Renal pelvis (tissue), 4 donors: ENCODE results near the gene ZNF556. TPM values are rescaled to one million over a fixed set of nuclear protein-coding genes. Genes with fewer than 3 reads are reported as not detected.
A peak's percentile ranks its signal among the peaks of the same experiment; 100 is the strongest.
"Not testable (repeated sequence)": the region's sequence is repeated elsewhere in the genome, so short reads cannot be mapped to it uniquely, and the experiment has no call there.

ENCODE experiments used
- DNase-seq: peaks from one replicate; pipeline ENCODE4 v3.0.0-alpha.2; 2013
- polyA plus RNA-seq, 3 donors: library from polyadenylated mRNA; unstranded; fragments of 120-200 nt; gene quantifications; one replicate each; pipeline ENCODE4 v1.2.1, GENCODE V29; 2013; ENCODE audit not compliant: insufficient read length in 3 of 3

Gene ZNF556
- polyA plus RNA-seq, 3 donors = 0.64 to 2.1 (median 0.74) TPM

DNA sequence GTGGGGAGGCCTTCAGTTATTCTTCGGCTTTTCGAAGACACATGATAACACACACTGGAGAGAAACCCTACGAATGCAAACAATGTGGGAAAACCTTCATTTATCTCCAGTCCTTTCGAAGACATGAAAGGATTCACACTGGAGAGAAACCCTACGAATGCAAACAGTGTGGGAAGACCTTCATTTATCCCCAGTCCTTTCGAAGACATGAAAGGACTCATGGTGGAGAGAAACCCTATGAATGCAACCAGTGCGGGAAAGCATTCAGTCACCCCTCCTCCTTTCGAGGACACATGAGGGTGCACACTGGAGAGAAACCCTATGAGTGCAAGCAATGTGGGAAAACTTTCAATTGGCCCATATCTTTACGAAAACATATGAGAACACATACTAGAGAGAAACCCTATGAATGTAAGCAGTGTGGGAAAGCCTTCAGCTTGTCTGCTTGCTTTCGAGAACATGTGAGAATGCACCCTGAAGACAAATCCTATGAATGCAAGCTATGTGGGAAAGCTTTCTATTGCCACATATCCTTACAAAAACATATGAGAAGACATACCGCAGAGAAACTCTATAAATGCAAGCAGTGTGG lies 14.0 kb upstream of the ZNF556 start:
- DNase-seq = no peak

DNA sequence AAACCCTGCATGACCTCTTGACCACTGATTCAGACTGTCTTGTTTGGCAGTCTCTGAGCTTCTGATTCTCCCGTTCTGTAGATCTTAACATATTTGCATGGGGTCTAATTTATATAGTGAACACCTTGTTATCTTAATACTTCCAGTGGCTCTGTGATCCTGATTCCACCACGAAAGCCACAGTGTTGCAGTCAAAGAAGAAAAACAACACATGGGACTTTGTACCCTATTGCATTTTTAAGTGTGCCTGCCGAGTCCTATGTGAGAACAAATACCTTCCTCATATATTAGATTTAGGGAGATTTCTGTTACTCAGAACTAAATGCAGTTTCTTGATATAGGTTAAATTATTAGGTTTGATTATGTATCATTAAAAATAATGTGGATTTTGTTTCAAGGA lies 12.3 kb upstream of the ZNF556 start:
- DNase-seq = no peak

DNA sequence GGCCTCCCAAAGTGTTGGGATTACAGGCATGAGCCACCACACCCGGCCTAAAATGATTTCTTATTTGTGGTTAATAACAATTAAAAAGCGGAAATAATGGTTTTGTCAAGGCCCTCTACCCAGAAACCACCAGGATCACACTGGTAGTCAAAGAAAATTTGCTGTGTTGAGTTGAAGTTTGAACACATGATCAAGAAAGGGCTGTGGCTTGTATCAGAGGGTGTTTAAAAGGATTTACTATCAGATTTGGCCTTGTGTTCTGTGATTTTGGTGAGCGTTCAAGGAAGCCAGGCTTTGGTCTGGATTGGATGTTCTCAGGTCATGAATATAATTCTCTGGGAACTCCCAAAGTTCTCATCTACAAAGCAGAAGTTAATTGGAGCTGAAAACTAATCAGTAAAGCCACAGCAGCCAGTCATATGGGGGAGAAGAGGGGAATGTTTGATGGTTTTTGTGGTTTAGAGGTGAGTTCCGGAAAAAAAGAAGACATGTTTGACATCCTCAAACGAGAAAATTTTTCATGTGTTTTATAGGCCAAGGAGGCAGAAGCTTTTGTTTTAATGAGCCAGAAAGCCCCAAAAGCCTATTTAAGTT lies 10.6 kb upstream of the ZNF556 start:
- DNase-seq = no peak

DNA sequence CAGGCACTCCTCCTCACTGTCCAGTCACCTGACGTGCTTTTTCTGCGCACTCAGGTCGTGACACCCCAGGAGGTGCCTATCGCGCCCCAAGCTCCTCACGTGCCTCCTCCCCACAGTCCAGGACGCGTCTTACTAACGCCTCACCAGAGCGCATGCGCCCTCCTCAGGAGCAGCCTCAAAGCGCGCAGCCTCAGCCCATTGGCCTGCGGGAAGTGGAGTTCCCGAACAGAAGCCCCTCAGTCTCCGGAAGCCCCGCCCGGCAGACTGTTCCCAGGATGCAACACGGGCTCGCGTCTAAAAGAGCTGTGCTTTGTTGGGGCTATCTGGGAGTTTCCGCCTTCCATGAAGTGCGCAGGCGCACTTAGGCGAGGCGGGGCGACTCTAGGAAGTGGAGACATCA lies 8.3 kb upstream of the ZNF556 start:
- no peak for DNase-seq

- DNase-seq = no peak
These were observed 3.3 kb upstream of the ZNF556 start for GRCh38 chr19:2863816-2864215.

GRCh38 chr19:2865334-2866100 lies 1.6 kb upstream of the ZNF556 start:
- no peak for DNase-seq

- no peak for DNase-seq
These were observed 575 bp upstream of the ZNF556 start for GRCh38 chr19:2866495-2867024.

DNA sequence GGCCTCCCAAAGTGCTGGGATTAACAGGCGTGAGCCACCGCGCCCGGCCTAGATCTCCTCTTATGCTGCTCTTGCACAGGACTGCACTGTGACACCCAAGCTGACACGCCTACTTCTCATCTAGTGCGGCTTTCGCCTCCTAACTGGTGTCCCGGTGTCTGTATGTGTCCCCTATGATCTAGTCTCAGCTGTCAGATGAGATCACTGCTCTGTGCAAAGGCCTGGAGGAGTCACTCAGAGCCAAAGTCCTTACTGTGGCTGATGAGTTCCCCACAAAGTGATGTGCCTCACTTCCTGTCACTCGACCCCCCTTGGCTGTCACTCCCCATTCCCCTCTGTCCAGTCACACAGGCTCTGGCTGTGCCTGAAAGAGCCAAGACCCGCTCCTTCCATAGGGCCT lies 2.5 kb downstream of the ZNF556 start:
- DNase-seq = no peak

DNA sequence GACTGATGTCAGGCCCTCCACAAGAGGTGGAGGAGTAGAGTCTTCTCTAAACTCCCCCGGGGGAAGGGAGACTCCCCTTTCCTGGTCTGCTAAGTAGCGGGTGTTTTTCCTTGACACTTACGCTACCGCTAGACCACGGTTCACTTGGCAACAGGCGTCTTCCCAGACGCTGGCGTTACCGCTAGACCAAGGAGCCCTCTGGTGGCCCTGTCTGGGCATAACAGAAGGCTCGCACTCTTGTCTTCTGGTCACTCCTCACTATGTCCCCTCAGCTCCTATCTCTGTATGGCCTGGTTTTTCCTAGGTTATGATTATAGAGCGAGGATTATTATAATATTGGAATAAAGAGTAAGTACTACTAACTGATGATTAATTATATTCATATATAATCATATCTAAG lies 5.0 kb downstream of the ZNF556 start:
- DNase-seq = not testable (repeated sequence)

DNA sequence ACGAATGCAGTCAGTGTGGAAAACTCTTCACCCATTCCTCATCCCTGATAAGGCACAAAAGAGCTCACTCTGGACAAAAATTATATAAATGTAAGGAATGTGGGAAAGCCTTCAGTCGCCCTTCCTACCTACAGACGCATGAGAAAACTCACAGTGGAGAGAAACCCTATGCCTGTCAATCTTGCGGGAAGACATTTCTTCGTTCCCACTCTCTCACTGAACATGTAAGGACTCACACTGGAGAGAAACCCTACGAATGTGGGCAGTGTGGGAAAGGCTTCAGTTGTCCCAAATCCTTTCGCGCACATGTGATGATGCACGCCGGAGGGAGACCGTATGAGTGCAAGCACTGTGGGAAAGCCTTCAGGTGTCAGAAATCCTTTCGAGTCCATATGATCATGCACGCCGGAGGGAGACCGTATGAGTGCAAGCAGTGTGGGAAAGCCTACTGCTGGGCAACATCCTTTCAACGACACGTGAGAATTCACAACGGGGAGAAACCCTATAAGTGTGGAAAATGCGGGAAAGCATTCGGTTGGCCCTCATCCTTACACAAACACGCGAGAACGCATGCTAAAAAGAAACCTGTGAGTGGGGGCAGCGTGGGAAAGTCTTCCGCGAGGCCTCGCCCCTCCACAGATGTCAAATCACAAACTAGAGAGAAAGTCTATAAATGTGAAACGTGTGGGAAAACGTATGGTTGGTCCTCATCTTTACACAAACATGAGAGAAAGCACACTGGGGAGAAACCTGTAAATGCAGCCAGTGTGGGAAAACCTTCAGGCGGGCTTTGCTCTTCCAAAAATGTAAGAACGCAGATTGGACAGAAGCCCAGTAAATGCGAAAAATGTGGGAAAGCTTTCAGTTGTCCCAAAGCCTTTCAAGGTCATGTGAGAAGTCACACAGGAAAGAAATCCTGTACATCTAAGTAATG lies 10.5 kb downstream of the ZNF556 start:
- no peak for DNase-seq

DNA sequence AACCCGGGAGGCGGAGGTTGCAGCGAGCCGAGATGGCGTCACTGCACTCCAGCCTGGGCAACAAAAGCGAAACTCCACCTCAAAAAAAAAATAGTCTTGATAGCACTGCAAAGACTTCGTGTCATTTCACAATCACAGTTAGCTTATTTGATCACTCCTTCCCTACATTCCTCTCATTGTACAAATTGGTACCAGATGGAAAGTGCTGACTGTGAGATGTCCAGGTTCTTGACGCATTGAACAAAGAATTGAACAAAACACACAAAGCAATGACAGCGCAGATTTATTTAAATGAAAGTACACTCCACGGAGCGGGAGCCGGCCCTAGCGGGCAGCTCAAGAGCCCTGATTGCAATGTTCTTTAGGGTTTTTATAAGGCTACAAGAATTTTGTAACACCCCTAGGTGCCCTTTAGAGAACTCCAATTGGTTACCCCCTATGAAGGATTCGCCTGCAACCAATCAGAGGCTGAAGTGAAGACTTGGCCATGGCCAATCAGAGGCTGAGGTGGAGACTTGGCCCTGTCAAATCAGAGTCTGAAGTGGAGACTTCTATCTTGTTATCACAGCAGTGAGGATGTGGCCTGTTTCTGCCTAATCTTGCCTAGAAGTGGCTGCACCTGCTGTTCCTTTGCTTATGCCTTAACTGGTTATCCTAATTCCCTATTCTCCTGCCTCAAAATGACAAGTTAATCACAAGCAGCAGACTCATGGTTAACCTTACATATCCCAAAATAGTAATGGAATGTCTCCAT lies 16.7 kb downstream of the ZNF556 start:
- no peak for DNase-seq

DNA sequence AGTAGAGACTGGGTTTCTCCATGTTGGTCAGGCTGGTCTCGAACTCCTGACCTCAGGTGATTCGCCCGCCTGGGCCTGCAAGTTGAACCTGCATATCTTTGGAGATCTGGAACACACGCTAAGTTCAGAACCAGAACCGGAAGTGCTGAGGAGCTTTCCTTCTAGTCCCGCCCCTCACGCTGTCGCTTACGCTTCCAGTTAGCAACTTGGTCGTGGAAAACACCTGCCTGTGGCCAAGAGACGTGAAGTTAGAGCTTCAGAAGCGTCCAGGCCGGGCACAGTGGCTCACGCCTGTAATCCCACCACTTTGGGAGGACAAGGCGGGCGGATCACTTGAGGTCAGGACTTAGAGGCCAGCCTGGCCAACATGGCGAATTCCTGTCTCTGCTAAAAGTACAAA lies 18.6 kb downstream of the ZNF556 start:
- DNase-seq = no peak

DNA sequence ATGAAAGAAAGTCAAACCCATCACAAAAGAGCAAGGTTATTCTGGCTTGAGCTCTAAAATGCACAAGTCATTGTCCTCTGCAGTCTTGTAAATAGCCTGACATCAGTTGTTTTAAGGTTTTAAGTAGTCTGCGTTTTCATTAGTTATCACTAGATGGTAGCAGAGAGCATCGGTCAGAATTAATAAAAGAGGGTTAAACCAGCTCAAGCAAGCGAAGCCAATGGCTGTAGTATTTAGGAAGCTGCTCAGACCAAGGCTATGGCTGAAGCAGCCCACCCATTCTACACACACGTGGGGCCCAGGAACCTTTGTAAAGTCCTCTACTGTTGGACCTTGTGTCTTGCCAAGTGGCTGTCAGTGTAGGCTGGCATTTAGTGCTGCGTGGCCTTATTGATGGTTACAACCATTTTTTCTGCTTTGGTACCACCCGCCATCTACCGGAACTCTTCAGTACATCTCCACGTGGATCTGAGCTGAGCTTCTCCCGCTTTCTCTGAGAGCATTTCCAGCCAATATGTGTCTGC lies 20.3 kb downstream of the ZNF556 start:
- peak; percentile 74 for DNase-seq

- DNase-seq = no peak
These were observed 21.6 kb downstream of the ZNF556 start for GRCh38 chr19:2888731-2889224.

DNA sequence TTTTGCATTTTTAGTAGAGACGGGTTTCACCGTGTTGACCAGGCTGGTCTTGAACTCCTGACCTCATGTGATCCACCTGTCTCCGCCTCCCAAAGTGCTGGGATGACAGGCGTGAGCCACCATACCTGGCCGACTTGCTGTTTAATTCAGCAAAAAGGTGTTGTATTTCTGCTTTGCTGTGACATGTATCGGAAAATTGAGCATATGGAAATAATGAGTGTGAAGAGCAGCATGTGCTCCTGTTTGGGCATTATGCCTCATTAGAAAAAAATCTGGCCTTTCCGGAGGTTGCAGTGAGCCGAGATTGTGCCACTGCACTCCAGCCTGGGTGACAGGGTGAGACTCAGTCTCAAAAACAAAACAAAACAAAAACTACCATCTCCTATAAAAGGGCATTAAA lies 23.4 kb downstream of the ZNF556 start:
- not testable (repeated sequence) for DNase-seq

DNA sequence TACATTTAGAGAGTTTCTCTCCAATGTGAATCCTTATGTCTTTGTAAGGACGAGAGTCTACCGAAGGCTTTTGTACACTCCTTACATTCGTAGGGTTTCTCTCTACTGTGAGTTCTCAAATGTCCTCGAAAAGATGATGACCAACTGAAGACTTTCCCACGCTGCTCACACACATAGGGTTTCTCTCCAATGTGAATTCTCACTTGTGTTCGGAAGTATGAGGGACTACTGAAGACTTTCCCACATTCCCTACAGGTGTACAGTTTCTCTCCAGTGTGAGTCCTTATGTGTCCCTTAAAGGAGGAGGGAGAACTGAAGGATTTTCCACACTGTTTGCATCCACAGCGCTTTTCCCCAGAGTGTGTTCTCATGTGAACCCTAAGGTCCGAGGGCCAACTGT lies 29.6 kb downstream of the ZNF556 start:
- no peak for DNase-seq

DNA sequence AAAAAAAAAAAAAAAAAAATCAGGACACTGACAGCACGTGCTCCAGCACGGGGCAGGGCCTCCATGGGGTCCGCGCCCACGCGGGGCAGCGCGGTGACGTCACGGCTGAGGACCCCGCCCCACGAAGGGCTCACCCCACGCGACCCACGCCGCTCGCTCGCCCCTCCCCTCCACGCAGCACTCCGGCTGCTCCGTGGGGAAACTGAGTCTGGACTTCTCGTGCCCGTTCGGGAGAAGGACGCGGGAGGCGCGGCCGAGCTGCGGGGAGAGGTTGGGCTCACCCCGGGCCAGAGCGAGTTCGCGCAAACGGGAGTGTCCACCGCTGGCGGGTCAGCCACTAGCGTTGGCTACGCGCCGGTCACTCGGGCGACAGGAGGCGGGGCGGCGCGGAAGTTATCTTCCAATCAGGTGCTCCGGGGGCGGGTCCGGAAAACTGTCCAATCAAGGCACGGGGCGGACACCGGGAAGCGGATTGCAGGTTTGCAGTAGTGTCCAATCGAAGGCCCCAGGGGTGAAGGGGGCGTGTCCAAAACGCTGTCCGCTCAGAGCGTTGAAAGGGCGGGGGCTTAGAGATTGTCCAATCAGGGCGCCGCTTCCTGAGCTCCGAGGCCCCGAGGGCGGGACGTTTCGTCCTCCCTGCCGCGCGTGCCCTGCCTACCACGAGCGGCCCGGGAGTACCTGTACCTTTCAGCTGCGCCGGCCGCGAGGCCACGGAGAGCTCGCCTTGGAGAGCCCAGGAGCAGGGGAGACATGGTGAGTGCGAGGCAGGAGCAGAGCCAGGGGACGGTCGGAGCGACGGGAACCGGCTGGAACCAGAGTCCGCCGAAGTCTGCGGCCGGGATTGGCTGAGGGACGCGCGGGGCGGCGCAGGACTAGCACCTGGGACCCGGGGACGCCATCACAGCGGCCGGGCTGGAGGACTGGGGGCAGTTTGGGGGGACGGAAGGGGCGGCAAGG lies 33.4 kb downstream of the ZNF556 start, which contains the start of gene ZNF57:
TSS of gene ZNF57 (plus strand) at position 633 of the 957 bp plus-strand sequence. CDS start at position 751, 118 bp downstream.
- DNase-seq = peak; percentile 99

DNA sequence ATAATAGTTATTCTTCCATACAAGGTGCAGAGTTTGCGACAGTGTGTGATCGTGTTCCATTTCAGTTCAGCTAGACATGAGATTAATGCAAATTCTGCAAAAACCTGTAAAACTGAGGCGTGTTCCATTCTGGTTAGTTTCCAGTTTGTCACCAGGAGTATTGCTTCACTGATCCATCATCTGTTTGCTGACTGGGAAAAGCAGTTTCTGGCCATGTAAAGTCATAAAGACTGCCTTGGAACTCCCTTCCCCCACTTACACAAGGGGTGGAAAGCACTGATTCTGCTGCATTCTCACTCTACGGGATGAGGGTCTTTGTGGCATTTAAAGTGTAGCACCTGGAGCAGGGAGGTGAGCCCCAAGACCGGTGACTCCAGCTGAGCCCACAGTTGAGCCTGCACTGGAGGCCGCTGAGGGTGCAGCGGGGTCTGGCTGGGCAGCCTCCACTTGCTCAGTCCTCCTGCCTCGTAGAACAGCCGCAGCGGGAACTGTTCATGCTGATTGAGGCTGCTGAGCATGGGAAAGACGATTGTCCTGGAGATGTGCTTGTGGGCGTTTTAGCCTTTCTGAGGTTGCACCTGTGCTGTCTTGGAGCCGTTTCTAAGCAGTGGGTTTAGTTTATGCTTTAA lies 35.6 kb downstream of the ZNF556 start:
- DNase-seq = no peak

DNA sequence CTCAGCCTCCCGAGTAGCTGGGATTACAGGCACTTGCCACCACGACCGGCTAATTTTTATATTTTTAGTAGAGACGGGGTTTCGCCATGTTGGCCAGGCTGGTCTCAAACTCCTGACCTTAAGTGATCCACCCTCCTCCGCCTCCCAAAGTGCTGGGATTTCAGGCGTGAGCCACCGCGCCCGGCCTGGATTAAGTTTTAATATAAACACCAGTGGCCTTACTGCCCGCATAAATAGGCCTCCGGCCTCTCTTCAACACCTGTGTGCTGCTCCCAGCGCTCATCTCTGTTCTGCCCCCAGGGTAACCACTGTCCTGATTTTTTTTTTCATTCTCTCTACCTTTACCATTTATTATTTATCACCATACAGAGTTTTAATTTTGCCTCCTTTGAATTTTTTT lies 36.2 kb downstream of the ZNF556 start:
- DNase-seq = not testable (repeated sequence)
